CD4-positive, CD25-positive, alpha-beta regulatory T cell (primary cell): ENCODE measurements around the gene COPS6. TPM values are rescaled to one million over a fixed set of nuclear protein-coding genes. Genes with fewer than 3 reads are reported as not detected.

ENCODE experiments used
- ATAC-seq, 2 donors: fragments of 150-1000 bp; cut with Tn5 transposase; one replicate each; pipeline ENCODE4 v1.10.0; 2021; ENCODE audit warnings: low read depth in 2 of 2, moderate number of reproducible peaks in 2 of 2, moderate library complexity in 1 of 2
- DNase-seq, 3 donors: peaks; one replicate each; pipeline versions ENCODE4 v3.0.0 to v3.0.0-alpha.2; 2012 to 2022; ENCODE audit warnings: mixed read lengths in 1 of 3
- H3K27ac ChIP-seq: one replicate; pipeline ENCODE4 v1.7.0; 2013; ENCODE audit warnings: mild to moderate bottlenecking, low read length; ENCODE audit not compliant: insufficient read depth, poor library complexity, severe bottlenecking
- H3K27me3 ChIP-seq: one replicate; pipeline ENCODE4 v1.7.0; 2013; ENCODE audit warnings: low read length; ENCODE audit not compliant: control insufficient read depth, insufficient read depth
- H3K36me3 ChIP-seq: one replicate; pipeline ENCODE4 v1.7.0; 2013; ENCODE audit warnings: mild to moderate bottlenecking, low read length, moderate library complexity; ENCODE audit not compliant: control insufficient read depth, insufficient read depth
- H3K4me1 ChIP-seq: 2 replicates; pipeline ENCODE4 v1.7.0; 2013; ENCODE audit warnings: mild to moderate bottlenecking, low read length; ENCODE audit not compliant: insufficient read depth, control insufficient read depth, poor library complexity, severe bottlenecking
- H3K4me3 ChIP-seq: one replicate; pipeline ENCODE4 v1.7.0; 2013; ENCODE audit warnings: low read depth, mild to moderate bottlenecking, low read length, moderate library complexity
- H3K9me3 ChIP-seq, 2 experiments: 1 replicate in 1 of 2; 2 replicates in 1 of 2; pipeline ENCODE4 v1.7.0; 2013; ENCODE audit warnings: low read length in 2 of 2, mild to moderate bottlenecking in 1 of 2, moderate library complexity in 1 of 2; ENCODE audit not compliant: control insufficient read depth in 2 of 2
- H3K27ac Mint-ChIP-seq, 3 donors: one replicate each; pipeline ENCODE4 v1.8.0; 2020 to 2022; ENCODE audit warnings: mild to moderate bottlenecking in 3 of 3, mixed read lengths in 3 of 3, moderate library complexity in 2 of 3
- H3K27me3 Mint-ChIP-seq: one replicate; pipeline ENCODE4 v1.8.0; 2022; ENCODE audit warnings: mild to moderate bottlenecking, mixed read lengths
- H3K36me3 Mint-ChIP-seq: one replicate; pipeline ENCODE4 v1.8.0; 2020; ENCODE audit warnings: mixed read lengths
- H3K4me1 Mint-ChIP-seq, 4 donors: one replicate each; pipeline ENCODE4 v1.8.0; 2020 to 2022; ENCODE audit warnings: mixed read lengths in 4 of 4, mild to moderate bottlenecking in 1 of 4
- H3K4me3 Mint-ChIP-seq, 4 donors: one replicate each; pipeline ENCODE4 v1.8.0; 2020 to 2022; ENCODE audit warnings: mild to moderate bottlenecking in 4 of 4, mixed read lengths in 4 of 4, moderate library complexity in 3 of 4
- H3K9me3 Mint-ChIP-seq, 7 donors: one replicate each; pipeline ENCODE4 v1.8.0; 2020 to 2022; ENCODE audit warnings: mixed read lengths in 7 of 7, mild to moderate bottlenecking in 3 of 7, moderate library complexity in 2 of 7
- polyA plus RNA-seq, 4 donors: library from polyadenylated mRNA; unstranded; fragments of 300-500 nt; fragmentation: Illumina TruSeq; gene quantifications; one replicate each; pipeline ENCODE4 v1.2.3, GENCODE V29; 2021
- total RNA-seq: library from RNA; stranded (reverse); gene quantifications from one replicate; pipeline ENCODE4 v1.2.3, GENCODE V29; 2022

COPS6 gene
- total and polyA plus RNA-seq, 5 donors from 2014 or later, result 74.4 to 180 (median 130) TPM

DNA sequence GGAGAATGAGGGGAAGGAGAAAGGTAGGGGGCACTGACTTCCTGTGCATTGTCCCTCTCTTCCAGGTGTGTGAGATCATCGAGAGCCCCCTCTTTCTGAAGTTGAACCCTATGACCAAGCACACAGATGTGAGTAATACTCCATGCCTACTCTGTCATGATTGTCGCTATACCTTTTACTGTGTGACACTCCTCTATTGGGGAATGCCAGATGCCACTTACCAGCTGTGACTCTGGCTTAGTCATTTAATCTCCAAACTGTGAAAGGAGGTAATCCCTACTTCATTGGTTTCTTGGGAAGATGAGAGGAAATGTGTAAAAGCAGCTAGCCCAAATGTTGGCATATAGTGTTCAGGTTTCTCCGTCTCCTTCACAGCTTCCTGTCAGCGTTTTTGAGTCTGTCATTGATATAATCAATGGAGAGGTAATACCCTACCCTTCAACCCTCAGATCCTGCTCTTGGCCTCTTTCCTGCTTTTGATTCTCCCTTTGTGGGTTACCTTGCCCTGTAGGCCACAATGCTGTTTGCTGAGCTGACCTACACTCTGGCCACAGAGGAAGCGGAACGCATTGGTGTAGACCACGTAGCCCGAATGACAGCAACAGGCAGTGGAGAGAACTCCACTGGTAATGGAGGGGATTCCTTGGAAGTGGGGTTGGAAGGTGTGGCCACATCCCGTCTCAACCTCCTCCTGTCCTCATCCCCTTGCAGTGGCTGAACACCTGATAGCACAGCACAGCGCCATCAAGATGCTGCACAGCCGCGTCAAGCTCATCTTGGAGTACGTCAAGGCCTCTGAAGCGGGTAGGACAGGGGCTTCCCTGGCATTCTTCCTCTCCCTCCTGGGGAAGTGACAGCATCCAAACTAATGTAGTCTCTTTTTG lies 2.0 kb downstream of the COPS6 start:
- no peak for DNase-seq

DNA sequence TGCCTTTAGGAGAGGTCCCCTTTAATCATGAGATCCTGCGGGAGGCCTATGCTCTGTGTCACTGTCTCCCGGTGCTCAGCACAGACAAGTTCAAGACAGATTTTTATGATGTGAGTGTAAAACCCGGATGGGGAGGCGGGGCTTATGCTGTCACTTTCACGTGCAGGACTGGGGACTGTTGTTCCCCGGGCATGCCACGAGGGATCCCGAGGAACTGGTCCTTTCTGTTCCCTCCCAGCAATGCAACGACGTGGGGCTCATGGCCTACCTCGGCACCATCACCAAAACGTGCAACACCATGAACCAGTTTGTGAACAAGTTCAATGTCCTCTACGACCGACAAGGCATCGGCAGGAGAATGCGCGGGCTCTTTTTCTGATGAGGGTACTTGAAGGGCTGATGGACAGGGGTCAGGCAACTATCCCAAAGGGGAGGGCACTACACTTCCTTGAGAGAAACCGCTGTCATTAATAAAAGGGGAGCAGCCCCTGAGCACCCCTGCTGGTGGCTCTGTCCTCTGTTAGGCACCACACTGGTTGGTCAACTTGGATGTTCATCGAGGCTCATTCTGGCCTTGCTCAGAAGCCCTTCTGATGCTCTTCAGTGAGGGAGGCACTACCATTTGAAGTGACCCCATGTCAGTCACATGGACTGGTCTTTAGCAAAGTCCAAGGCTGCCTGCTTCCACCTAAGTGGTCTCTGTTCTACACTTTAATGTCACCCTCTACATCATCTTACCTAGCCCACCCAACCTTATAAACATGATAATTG lies 2.8 kb downstream of the COPS6 start:
- Mint-ChIP-seq H3K27ac (peak overlapping the region in 2 of 3 donors; percentile 44 to 69), H3K36me3 (peaks cover 52% of the 10 kb centered on the region), H3K9me3 (no peaks in the 10 kb centered on the region), H3K4me3 (peak overlapping the region; percentile 26 to 95 (median 48)), H3K27me3 (peaks cover 10% of the 10 kb centered on the region), H3K4me1 (peaks cover 0 to 44% (median 12%) of the 10 kb centered on the region in 4 donors)
- H3K9me3 ChIP-seq, result no peaks in the 10 kb centered on the region
- no peak overlapping the region for H3K4me3 ChIP-seq
- peaks cover 58% of the 10 kb centered on the region for H3K36me3 ChIP-seq
- peaks cover 17% of the 10 kb centered on the region for H3K4me1 ChIP-seq
- no peak overlapping the region for H3K27ac ChIP-seq
- no peak for ATAC-seq
- no peaks in the 10 kb centered on the region for H3K27me3 ChIP-seq
- peak in 1 of 3 donors; percentile 13 for DNase-seq

More for the DNA sequence above, 2.0 kb downstream of the COPS6 start:
- H3K9me3 Mint-ChIP-seq, result no peaks in the 10 kb centered on the region
- ATAC-seq, result no peak
- no peaks in the 10 kb centered on the region for H3K27me3 ChIP-seq
- H3K27ac ChIP-seq, result no peak overlapping the region
- H3K27ac Mint-ChIP-seq, result peak overlapping the region in 1 of 3 donors; percentile 56
- H3K36me3 Mint-ChIP-seq, result peaks cover 47% of the 10 kb centered on the region
- H3K4me3 ChIP-seq, result no peak overlapping the region
- H3K4me1 ChIP-seq, result peaks cover 17% of the 10 kb centered on the region
- H3K4me3 Mint-ChIP-seq, result peak overlapping the region; percentile 89 to 95 (median 94)
- peaks cover 0 to 42% (median 12%) of the 10 kb centered on the region in 4 donors for H3K4me1 Mint-ChIP-seq
- peaks cover 50% of the 10 kb centered on the region for H3K36me3 ChIP-seq
- H3K27me3 Mint-ChIP-seq, result peaks cover 10% of the 10 kb centered on the region
- H3K9me3 ChIP-seq, result no peaks in the 10 kb centered on the region

DNA sequence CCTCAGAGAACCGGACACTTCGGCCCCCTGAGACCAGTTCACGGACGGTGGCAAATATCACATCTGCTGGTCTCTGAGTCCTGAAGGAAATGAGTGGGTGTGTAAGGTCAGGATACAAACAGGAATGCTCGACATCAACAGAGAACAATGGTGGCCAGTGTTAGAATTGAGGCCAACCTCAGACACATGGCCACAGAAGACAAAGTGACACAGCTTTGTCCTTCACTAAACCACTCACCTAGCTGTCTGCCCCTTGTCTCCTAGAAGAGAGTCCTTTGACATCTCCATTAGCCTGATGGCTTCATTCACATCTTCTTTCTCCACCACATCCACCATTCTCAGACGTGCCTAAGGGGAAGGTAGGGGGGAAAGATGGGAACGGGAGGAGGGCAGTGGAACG lies 4.3 kb downstream of the COPS6 start:
- H3K4me1 ChIP-seq, result peaks cover 15% of the 10 kb centered on the region
- Mint-ChIP-seq H3K27me3 (peaks cover 5% of the 10 kb centered on the region), H3K4me3 (peak overlapping the region in 1 of 4 donors; percentile 66), H3K9me3 (no peaks in the 10 kb centered on the region), H3K36me3 (peaks cover 63% of the 10 kb centered on the region), H3K4me1 (peaks cover 0 to 49% (median 14%) of the 10 kb centered on the region in 4 donors), H3K27ac (no peak overlapping the region)
- no peak overlapping the region for H3K4me3 ChIP-seq
- H3K27ac ChIP-seq, result no peak overlapping the region
- H3K27me3 ChIP-seq, result no peaks in the 10 kb centered on the region
- peaks cover 72% of the 10 kb centered on the region for H3K36me3 ChIP-seq
- DNase-seq (no peak), ATAC-seq (no peak)
- no peaks in the 10 kb centered on the region for H3K9me3 ChIP-seq

GRCh38 chr7:100093498-100093897 lies 4.7 kb downstream of the COPS6 start:
- H3K27ac Mint-ChIP-seq, result no peak overlapping the region
- peak overlapping the region in 2 of 4 donors; percentile 27 to 66 for H3K4me3 Mint-ChIP-seq
- peaks cover 0 to 49% (median 15%) of the 10 kb centered on the region in 4 donors for H3K4me1 Mint-ChIP-seq
- peaks cover 68% of the 10 kb centered on the region for H3K36me3 Mint-ChIP-seq
- H3K4me3 ChIP-seq, result no peak overlapping the region
- H3K9me3 ChIP-seq, result no peaks in the 10 kb centered on the region
- H3K36me3 ChIP-seq, result peaks cover 76% of the 10 kb centered on the region
- H3K9me3 Mint-ChIP-seq, result no peaks in the 10 kb centered on the region
- no peaks in the 10 kb centered on the region for H3K27me3 ChIP-seq
- no peak overlapping the region for H3K27ac ChIP-seq
- ATAC-seq (no peak), DNase-seq (no peak)
- peaks cover 5% of the 10 kb centered on the region for H3K27me3 Mint-ChIP-seq
- peaks cover 10% of the 10 kb centered on the region for H3K4me1 ChIP-seq

DNA sequence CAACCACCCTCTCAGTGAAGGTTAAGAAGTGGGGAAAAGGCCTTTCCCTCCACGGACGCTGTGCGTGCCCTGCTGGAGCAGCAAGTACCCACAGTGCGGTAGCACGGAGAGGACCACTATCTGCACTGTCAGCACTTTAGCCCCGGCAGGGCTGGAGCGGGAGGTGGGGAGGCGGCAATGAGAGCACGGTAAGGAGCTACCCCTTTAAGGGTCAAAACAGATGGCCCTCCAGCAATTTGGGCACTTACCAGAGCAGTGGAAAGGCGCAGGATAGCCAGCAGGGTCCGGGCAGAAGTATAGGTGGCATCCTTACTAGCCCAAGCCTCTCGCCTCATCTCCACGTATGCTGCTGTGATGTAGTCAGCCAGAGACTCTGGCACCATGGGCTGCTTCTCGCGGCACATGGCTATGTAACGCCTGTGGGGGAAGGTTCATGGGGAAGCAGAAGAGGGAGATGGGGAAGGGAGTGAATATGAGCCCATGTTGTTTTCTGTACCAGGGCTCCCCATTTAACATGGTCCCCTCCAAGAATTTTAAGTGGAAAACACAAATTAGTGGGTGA lies 5.2 kb downstream of the COPS6 start:
- Histone ChIP-seq H3K36me3 (peaks cover 81% of the 10 kb centered on the region), H3K27me3 (no peaks in the 10 kb centered on the region), H3K4me3 (no peak overlapping the region), H3K4me1 (peaks cover 9% of the 10 kb centered on the region), H3K9me3 (no peaks in the 10 kb centered on the region), H3K27ac (no peak overlapping the region)
- peaks cover 0 to 54% (median 18%) of the 10 kb centered on the region in 4 donors for H3K4me1 Mint-ChIP-seq
- peaks cover 73% of the 10 kb centered on the region for H3K36me3 Mint-ChIP-seq
- H3K27me3 Mint-ChIP-seq, result peaks cover 5% of the 10 kb centered on the region
- no peak for ATAC-seq
- no peaks in the 10 kb centered on the region for H3K9me3 Mint-ChIP-seq
- no peak overlapping the region for H3K27ac Mint-ChIP-seq
- no peak for DNase-seq
- peak overlapping the region in 1 of 4 donors; percentile 66 for H3K4me3 Mint-ChIP-seq

DNA sequence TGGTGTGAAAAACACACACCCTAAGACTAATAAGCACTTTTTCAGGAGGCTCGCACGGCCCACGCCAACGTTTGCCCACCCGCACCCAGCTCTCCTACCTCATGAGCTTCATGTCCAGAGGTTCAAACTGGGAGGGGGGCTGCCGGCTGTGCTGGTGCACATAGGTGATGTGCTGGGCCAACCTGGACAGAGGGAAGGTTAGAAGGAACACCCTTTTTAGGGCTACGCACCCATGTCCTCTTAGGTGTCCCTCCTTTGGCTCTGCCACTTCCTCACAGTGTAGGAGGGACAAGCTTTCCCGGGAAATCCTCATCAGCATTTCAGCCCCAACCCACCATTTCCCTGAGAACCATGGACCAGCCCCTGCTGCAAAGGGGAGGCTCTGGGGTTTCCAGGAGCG lies 6.5 kb downstream of the COPS6 start:
- peaks cover 4% of the 10 kb centered on the region for H3K27me3 Mint-ChIP-seq
- peaks cover 15% of the 10 kb centered on the region for H3K4me1 ChIP-seq
- peaks cover 72% of the 10 kb centered on the region for H3K36me3 Mint-ChIP-seq
- ATAC-seq, result no peak
- H3K9me3 ChIP-seq, result no peaks in the 10 kb centered on the region
- peaks cover 84% of the 10 kb centered on the region for H3K36me3 ChIP-seq
- no peaks in the 10 kb centered on the region for H3K27me3 ChIP-seq
- H3K27ac ChIP-seq, result no peak overlapping the region
- H3K9me3 Mint-ChIP-seq, result no peaks in the 10 kb centered on the region
- no peak overlapping the region for H3K4me3 ChIP-seq
- H3K4me1 Mint-ChIP-seq, result peaks cover 0 to 56% (median 21%) of the 10 kb centered on the region in 4 donors
- DNase-seq, result no peak
- H3K27ac Mint-ChIP-seq, result peak overlapping the region in 1 of 3 donors; percentile 48
- H3K4me3 Mint-ChIP-seq, result no peak overlapping the region

DNA sequence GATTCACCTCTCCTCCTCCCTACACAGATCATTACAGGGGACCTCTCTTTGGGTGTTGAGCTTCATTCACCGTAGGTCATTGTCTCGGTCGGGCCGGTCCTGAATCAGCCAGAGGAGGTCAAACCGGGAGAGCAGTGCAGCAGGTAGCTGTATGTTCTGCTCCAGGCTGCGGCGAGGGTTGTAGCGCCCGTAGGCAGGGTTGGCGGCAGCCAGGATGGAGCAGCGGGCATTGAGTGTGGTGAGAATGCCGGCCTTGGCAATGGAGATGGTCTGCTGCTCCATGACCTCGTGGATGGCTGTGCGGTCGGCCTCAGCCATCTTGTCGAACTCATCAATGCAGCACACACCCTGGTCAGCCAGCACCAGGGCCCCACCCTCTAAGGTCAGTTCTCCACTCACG lies 6.9 kb downstream of the COPS6 start:
- no peaks in the 10 kb centered on the region for H3K9me3 ChIP-seq
- no peak for ATAC-seq
- peaks cover 0 to 54% (median 22%) of the 10 kb centered on the region in 4 donors for H3K4me1 Mint-ChIP-seq
- peaks cover 17% of the 10 kb centered on the region for H3K4me1 ChIP-seq
- no peak overlapping the region for H3K27ac ChIP-seq
- peaks cover 68% of the 10 kb centered on the region for H3K36me3 Mint-ChIP-seq
- H3K27ac Mint-ChIP-seq, result no peak overlapping the region
- no peak overlapping the region for H3K4me3 ChIP-seq
- H3K9me3 Mint-ChIP-seq, result no peaks in the 10 kb centered on the region
- no peak for DNase-seq
- no peaks in the 10 kb centered on the region for H3K27me3 ChIP-seq
- H3K36me3 ChIP-seq, result peaks cover 84% of the 10 kb centered on the region
- H3K4me3 Mint-ChIP-seq, result peak overlapping the region in 1 of 4 donors; percentile 61
- H3K27me3 Mint-ChIP-seq, result peaks cover 8% of the 10 kb centered on the region
